ENCODE data around the gene LYG2. TPM values are rescaled to one million over a fixed set of nuclear protein-coding genes. Genes with fewer than 3 reads are reported as not detected.

Gene LYG2
- total RNA-seq, 3 donors from 2014 or later: not detected

DNA sequence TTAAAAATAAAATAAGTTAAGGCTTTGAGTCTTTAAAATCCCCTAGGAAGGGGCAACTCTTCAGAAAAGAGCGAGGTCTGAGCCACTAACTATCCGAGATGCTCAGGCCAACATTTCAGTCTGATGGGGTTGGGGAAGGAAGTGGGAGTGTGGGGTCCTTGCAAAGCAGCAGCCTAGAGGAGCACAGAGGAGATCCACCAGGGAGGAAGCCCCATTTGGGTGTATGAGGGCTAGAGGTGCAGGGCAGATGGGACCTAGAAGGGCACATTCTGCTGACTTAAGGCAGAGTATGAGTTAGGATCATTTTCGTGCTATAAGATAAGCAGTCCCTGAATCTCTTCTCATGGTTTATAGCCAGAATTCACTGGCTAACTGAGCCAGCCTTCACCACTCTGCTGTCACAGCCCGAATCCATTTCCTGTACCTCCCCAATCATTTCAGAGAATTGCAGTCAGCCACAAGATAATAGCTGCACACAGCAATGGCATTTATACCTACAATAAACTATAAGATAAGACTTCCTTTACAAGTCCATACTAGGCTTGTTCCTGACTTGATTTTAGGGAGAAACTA lies 37.5 kb downstream of the LYG2 start:
- intact Hi-C loops (cut with DNase I; ENCODE audit: low total_unique reads): no loop called here
- Histone ChIP-seq H3K36me3 (no peaks in the 10 kb centered on the region), H3K27me3 (no peaks in the 10 kb centered on the region), H3K4me3 (no peak overlapping the region), H3K4me1 (no peaks in the 10 kb centered on the region), H3K9me3 (no peaks in the 10 kb centered on the region), H3K27ac (no peak overlapping the region)
- DNase-seq (ENCODE audit: low spot score in 2 of 2): no peak
- TF ChIP-seq POLR2AphosphoS5 (IDR thresholded peaks at IDR 0.05): no peak
- no peak for TF ChIP-seq CTCF (IDR thresholded peaks at IDR 0.05)
- no peak for TF ChIP-seq POLR2A (IDR thresholded peaks at IDR 0.05)

DNA sequence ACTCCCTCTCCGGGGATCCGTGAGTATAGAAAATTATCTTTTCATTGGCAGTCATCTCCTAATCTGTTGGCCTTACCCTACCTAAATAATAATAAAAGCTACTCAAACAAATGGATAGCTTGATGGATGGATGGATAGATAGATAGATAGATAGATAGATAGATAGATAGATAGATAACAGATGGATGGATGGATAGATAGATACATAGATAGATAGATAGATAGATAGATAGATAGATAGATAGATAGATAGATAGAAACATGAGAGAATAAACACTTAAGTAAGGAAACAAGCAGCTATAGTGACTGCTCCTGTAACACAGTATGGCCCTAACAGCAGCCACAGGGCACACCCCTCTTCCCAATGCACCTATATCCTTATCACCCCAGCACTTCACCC lies 39.4 kb downstream of the LYG2 start:
- no peak for DNase-seq (ENCODE audit: low spot score in 2 of 2)
- Histone ChIP-seq H3K9me3 (no peaks in the 10 kb centered on the region), H3K4me3 (no peak overlapping the region), H3K36me3 (no peaks in the 10 kb centered on the region), H3K27ac (no peak overlapping the region), H3K4me1 (no peaks in the 10 kb centered on the region), H3K27me3 (no peaks in the 10 kb centered on the region)
- TF ChIP-seq POLR2A (IDR thresholded peaks at IDR 0.05) (no peak), POLR2AphosphoS5 (IDR thresholded peaks at IDR 0.05) (no peak), CTCF (IDR thresholded peaks at IDR 0.05) (no peak)
- intact Hi-C loops (cut with DNase I; ENCODE audit: low total_unique reads): no loop called here

GRCh38 chr2:99205491-99205890 lies 50.0 kb downstream of the LYG2 start:
- Histone ChIP-seq H3K36me3 (no peaks in the 10 kb centered on the region), H3K9me3 (peaks cover 3 to 9% of the 10 kb centered on the region in 2 donors), H3K27me3 (no peaks in the 10 kb centered on the region), H3K4me1 (no peaks in the 10 kb centered on the region), H3K4me3 (no peak overlapping the region), H3K27ac (no peak overlapping the region)
- intact Hi-C loops (cut with DNase I; ENCODE audit: low total_unique reads): no loop called here
- DNase-seq (ENCODE audit: low spot score in 2 of 2): no peak
- no peak for TF ChIP-seq POLR2AphosphoS5 (IDR thresholded peaks at IDR 0.05)
- TF ChIP-seq POLR2A (IDR thresholded peaks at IDR 0.05): no peak
- no peak for TF ChIP-seq CTCF (IDR thresholded peaks at IDR 0.05)

GRCh38 chr2:99201959-99202678 lies 53.3 kb downstream of the LYG2 start:
- peaks cover 3 to 9% of the 10 kb centered on the region in 2 donors for H3K9me3 ChIP-seq

More at GRCh38 chr2:99201959-99202678, 53.3 kb downstream of the LYG2 start:
- H3K27ac ChIP-seq: no peak overlapping the region
- H3K4me1 ChIP-seq: no peaks in the 10 kb centered on the region
- H3K4me3 ChIP-seq: no peak overlapping the region
- no peak for DNase-seq (ENCODE audit: low spot score in 2 of 2)
- TF ChIP-seq CTCF (IDR thresholded peaks at IDR 0.05) (no peak), POLR2AphosphoS5 (IDR thresholded peaks at IDR 0.05) (no peak), POLR2A (IDR thresholded peaks at IDR 0.05) (no peak)
- no peaks in the 10 kb centered on the region for H3K27me3 ChIP-seq
- no peaks in the 10 kb centered on the region for H3K36me3 ChIP-seq
- intact Hi-C loops (cut with DNase I; ENCODE audit: low total_unique reads): no loop called here
